ENCODE measurements around the gene HECTD1. TPM values are rescaled to one million over a fixed set of nuclear protein-coding genes. Genes with fewer than 3 reads are reported as not detected.
A peak's percentile ranks its signal among the peaks of the same experiment; 100 is the strongest.

Gene HECTD1
- total RNA-seq, 4 donors from 2014 or later, result 252 to 382 (median 289) TPM

DNA sequence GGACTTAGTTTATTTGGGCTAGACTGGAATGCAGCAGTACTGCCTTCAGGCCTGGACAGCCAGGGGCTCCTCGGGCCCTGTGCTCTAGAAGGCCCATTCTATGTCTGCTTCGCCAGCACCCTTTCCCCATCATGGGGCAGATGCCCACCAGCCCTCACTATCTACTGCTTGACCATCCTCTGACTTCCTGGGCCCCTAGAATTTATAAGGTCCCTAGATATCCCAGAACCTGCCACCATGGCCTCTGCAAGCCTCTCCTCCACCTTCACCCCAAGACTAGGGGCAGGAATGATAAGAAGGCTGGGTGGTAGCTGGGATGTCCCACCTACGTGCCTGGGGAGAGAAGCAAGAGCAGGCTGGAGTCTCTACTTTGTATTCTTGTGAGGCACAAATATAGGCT lies 122.6 kb downstream of the HECTD1 start:
- no peaks in the 10 kb centered on the region for H3K36me3 ChIP-seq
- peaks cover 12 to 15% of the 10 kb centered on the region in 2 donors for H3K4me1 ChIP-seq
- no peak overlapping the region for H3K4me3 ChIP-seq (replicated peaks in 1 of 3)
- no peak for TF ChIP-seq POLR2A (IDR thresholded peaks at IDR 0.05)
- TF ChIP-seq CTCF (IDR thresholded peaks at IDR 0.05), result no peak
- intact Hi-C loops (cut with DNase I), result no loop called here
- DNase-seq, result no peak
- H3K27ac ChIP-seq, result peak overlapping the region; percentile 57 to 84 (median 69)
- WGBS, 2 donors, result 94% methylated on average over 3 of the region's 3 CpGs
- no peaks in the 10 kb centered on the region for H3K27me3 ChIP-seq
- no peaks in the 10 kb centered on the region for H3K9me3 ChIP-seq

DNA sequence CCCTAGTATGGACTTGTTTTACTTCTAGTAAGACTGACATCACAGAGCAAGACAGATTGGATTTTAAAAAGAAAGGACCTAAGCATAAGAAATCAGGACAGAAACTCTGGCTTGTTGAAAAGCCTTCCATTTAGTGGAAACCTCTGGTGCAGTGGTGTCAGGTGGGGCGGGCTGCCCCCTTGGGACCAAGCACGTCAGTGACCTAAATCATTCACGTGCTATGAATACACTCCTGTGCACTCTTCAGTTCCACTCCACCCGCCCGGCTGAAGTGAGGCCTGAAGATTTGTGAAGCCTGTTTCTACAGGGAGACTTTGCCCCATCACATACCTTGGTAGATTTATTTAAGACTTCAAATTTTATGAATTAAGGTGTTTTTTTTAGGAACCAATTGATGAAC lies 123.2 kb downstream of the HECTD1 start:
- H3K36me3 ChIP-seq, result no peaks in the 10 kb centered on the region
- H3K27me3 ChIP-seq, result no peaks in the 10 kb centered on the region
- peaks cover 11 to 13% of the 10 kb centered on the region in 2 donors for H3K4me1 ChIP-seq
- no peak overlapping the region for H3K4me3 ChIP-seq (replicated peaks in 1 of 3)
- 34 to 38% methylated on average over 5 of the region's 5 CpGs for WGBS, 2 donors
- peak; percentile 89 to 91 for DNase-seq
- H3K27ac ChIP-seq, result peak overlapping the region; percentile 57 to 84 (median 69)
- TF ChIP-seq CTCF (IDR thresholded peaks at IDR 0.05) (peak in 1 of 6 experiments; percentile 3), POLR2A (IDR thresholded peaks at IDR 0.05) (no peak)
- H3K9me3 ChIP-seq, result no peaks in the 10 kb centered on the region
- intact Hi-C loops (cut with DNase I), result no loop called here

GRCh38 chr14:31083781-31084180 lies 123.8 kb downstream of the HECTD1 start:
- Histone ChIP-seq H3K9me3 (no peaks in the 10 kb centered on the region), H3K36me3 (no peaks in the 10 kb centered on the region), H3K4me1 (peaks cover 11 to 13% of the 10 kb centered on the region in 2 donors), H3K4me3 (replicated peaks in 1 of 3) (no peak overlapping the region), H3K27me3 (no peaks in the 10 kb centered on the region), H3K27ac (peak overlapping the region; percentile 48 to 84 (median 57))
- no peak for DNase-seq
- intact Hi-C loops (cut with DNase I), result loop anchor here (2.0 kb wide), 1 partner anchor 103 kb away; no protein-coding TSS in a partner anchor
- TF ChIP-seq CTCF (IDR thresholded peaks at IDR 0.05) (no peak), POLR2A (IDR thresholded peaks at IDR 0.05) (no peak)
- WGBS, 2 donors, result 92 to 94% methylated on average over 3 of the region's 3 CpGs

- Histone ChIP-seq H3K4me3 (replicated peaks in 1 of 3) (no peak overlapping the region), H3K27me3 (no peaks in the 10 kb centered on the region), H3K9me3 (no peaks in the 10 kb centered on the region), H3K36me3 (no peaks in the 10 kb centered on the region), H3K4me1 (peaks cover 4 to 13% of the 10 kb centered on the region in 2 donors), H3K27ac (no peak overlapping the region)
- intact Hi-C loops (cut with DNase I), result no loop called here
- WGBS, 2 donors, result 94 to 97% methylated on average over 4 of the region's 4 CpGs
- no peak for DNase-seq
- TF ChIP-seq CTCF (IDR thresholded peaks at IDR 0.05) (no peak), POLR2A (IDR thresholded peaks at IDR 0.05) (no peak)
These were observed 127.1 kb downstream of the HECTD1 start for GRCh38 chr14:31080484-31080883.

- intact Hi-C loops (cut with DNase I), result no loop called here
- H3K4me1 ChIP-seq, result peaks cover 4 to 12% of the 10 kb centered on the region in 2 donors
- no peak overlapping the region for H3K4me3 ChIP-seq (replicated peaks in 1 of 3)
- H3K27ac ChIP-seq, result no peak overlapping the region
- no peaks in the 10 kb centered on the region for H3K27me3 ChIP-seq
- TF ChIP-seq CTCF (IDR thresholded peaks at IDR 0.05) (no peak), POLR2A (IDR thresholded peaks at IDR 0.05) (no peak)
- H3K36me3 ChIP-seq, result no peaks in the 10 kb centered on the region
- no peaks in the 10 kb centered on the region for H3K9me3 ChIP-seq
- no peak for DNase-seq
- 72 to 77% methylated on average over 3 of the region's 3 CpGs for WGBS, 2 donors
These were observed 127.5 kb downstream of the HECTD1 start for GRCh38 chr14:31080056-31080455.

Data from thyroid gland (tissue), 4 donors.